MCF 10A (cell line): ENCODE measurements around the gene CISD3. TPM values are rescaled to one million over a fixed set of nuclear protein-coding genes. Genes with fewer than 3 reads are reported as not detected.
A peak's percentile ranks its signal among the peaks of the same experiment; 100 is the strongest.

ENCODE experiments used
- BruUV-seq: library from RNA; stranded (reverse); fragments of 400-500 nt; replicated peaks from 2 replicates; lab custom pipeline; 2021; lab: Mats Ljungman, UMichigan
- CTCF ChIA-PET: fragments of 300-600 bp; sonication (Branson Sonifier 250); formaldehyde crosslinking; extraction: SDS; loops from one replicate; lab custom pipeline; 2021; ENCODE audit warnings: antibody characterized with exemption, inconsistent platforms; lab: Yijun Ruan, JAX
- POLR2A ChIA-PET: fragments of 300-600, 350-650 bp; sonication (Branson Sonifier 250); formaldehyde crosslinking; extraction: SDS; loops from one replicate; lab custom pipeline; 2020; ENCODE audit warnings: antibody characterized with exemption, inconsistent platforms; lab: Yijun Ruan, JAX
- DNase-seq: peaks from one replicate; pipeline ENCODE4 v3.0.0-alpha.2; 2018; ENCODE audit not compliant: unreplicated experiment
- H3K27ac Mint-ChIP-seq: one replicate; pipeline ENCODE4 v1.8.0; 2022; ENCODE audit warnings: mild to moderate bottlenecking, low read depth, mixed read lengths; ENCODE audit not compliant: unreplicated experiment
- H3K27me3 Mint-ChIP-seq: one replicate; pipeline ENCODE4 v1.8.0; 2022; ENCODE audit warnings: mixed read lengths; ENCODE audit not compliant: insufficient read depth, unreplicated experiment
- H3K36me3 Mint-ChIP-seq: one replicate; pipeline ENCODE4 v1.8.0; 2022; ENCODE audit warnings: mild to moderate bottlenecking, moderate library complexity, mixed read lengths; ENCODE audit not compliant: insufficient read depth, unreplicated experiment
- H3K4me1 Mint-ChIP-seq: one replicate; pipeline ENCODE4 v1.8.0; 2022; ENCODE audit warnings: mixed read lengths; ENCODE audit not compliant: insufficient read depth, unreplicated experiment
- H3K4me3 Mint-ChIP-seq: one replicate; pipeline ENCODE4 v1.8.0; 2022; ENCODE audit warnings: mild to moderate bottlenecking, moderate library complexity, mixed read lengths; ENCODE audit not compliant: unreplicated experiment
- H3K9me3 Mint-ChIP-seq: one replicate; pipeline ENCODE4 v1.8.0; 2022; ENCODE audit warnings: mixed read lengths; ENCODE audit not compliant: unreplicated experiment
- CTCF ChIP-seq: fragments of 200-600 bp; IDR thresholded peaks from one replicate; pipeline ENCODE4 v1.8.0; 2022; ENCODE audit warnings: antibody characterized with exemption, mild to moderate bottlenecking; ENCODE audit not compliant: unreplicated experiment
- intact Hi-C: fragments of 100-400 bp; cut with micrococcal nuclease; formaldehyde crosslinking; loops from 2 replicates; pipeline ENCODE4 v1.14.1; 2022
- total RNA-seq: library from RNA; stranded (reverse); gene quantifications from 2 replicates; pipeline ENCODE4 v1.2.3, GENCODE V29; 2022

The CISD3 gene
- total RNA-seq, 1 experiment from 2014 or later, result 42.0 TPM

GRCh38 chr17:38753071-38753506, 22.9 kb downstream of the CISD3 start:
- peak overlapping the region; percentile 98 for H3K27ac Mint-ChIP-seq
- TF ChIP-seq CTCF, result no peak
- H3K4me3 Mint-ChIP-seq, result peak overlapping the region; percentile 96
- DNase-seq, result no peak
- ChIA-PET CTCF (interaction anchor here (0.6 to 1.6 kb wide), 3 partner anchors 17 to 113 kb away, joined by 3 to 4 read pairs (median 3); no protein-coding TSS in a partner anchor), POLR2A (interaction anchor here (0.6 to 3.5 kb wide), 10 partner anchors 11 to 100 kb away, joined by 3 to 34 read pairs (median 7); partner anchors contain the start of genes CWC25, MLLT6, PIP4K2B and RPL23)
- H3K27me3 Mint-ChIP-seq, result no peaks in the 10 kb centered on the region
- intact Hi-C loops, result loop anchor here (10.0 kb wide), 1 partner anchor 48 kb away; the partner anchor contains the start of gene MLLT6
- peaks cover 28% of the 10 kb centered on the region for H3K4me1 Mint-ChIP-seq
- H3K36me3 Mint-ChIP-seq, result peaks cover 66% of the 10 kb centered on the region
- no peaks in the 10 kb centered on the region for H3K9me3 Mint-ChIP-seq
- BruUV-seq, result TSS peak; percentile 72

- no peak for TF ChIP-seq CTCF
- peak; percentile 32 for DNase-seq
- Mint-ChIP-seq H3K27ac (no peak overlapping the region), H3K27me3 (no peaks in the 10 kb centered on the region), H3K4me1 (peaks cover 4% of the 10 kb centered on the region), H3K36me3 (peaks cover 99% of the 10 kb centered on the region), H3K4me3 (no peak overlapping the region), H3K9me3 (no peaks in the 10 kb centered on the region)
- BruUV-seq, result no TSS peak
- ChIA-PET POLR2A (interaction anchor here (2.7 kb wide), 1 partner anchor 10 kb away, joined by 10 read pairs; the partner anchor contains the start of gene PSMB3), CTCF (interaction anchor here (0.6 to 1.6 kb wide), 3 partner anchors 27 to 325 kb away, joined by 3 to 5 read pairs (median 4); partner anchors contain the start of gene PIP4K2B)
- intact Hi-C loops, result no loop called here
Measured at GRCh38 chr17:38761612-38762011, 31.5 kb downstream of the CISD3 start.

GRCh38 chr17:38762231-38762630, 32.1 kb downstream of the CISD3 start:
- intact Hi-C loops, result no loop called here
- no peak for TF ChIP-seq CTCF
- BruUV-seq, result no TSS peak
- H3K27ac Mint-ChIP-seq, result no peak overlapping the region
- ChIA-PET POLR2A (interaction anchor here (0.7 to 2.7 kb wide), 2 partner anchors 10 to 11 kb away, joined by 3 to 10 read pairs; partner anchors contain the start of gene PSMB3), CTCF (interaction anchor here (0.6 to 1.6 kb wide), 4 partner anchors 28 to 325 kb away, joined by 3 to 5 read pairs (median 4); partner anchors contain the start of gene PIP4K2B)
- DNase-seq, result no peak
- H3K36me3 Mint-ChIP-seq, result peaks cover 97% of the 10 kb centered on the region
- H3K27me3 Mint-ChIP-seq, result no peaks in the 10 kb centered on the region
- no peak overlapping the region for H3K4me3 Mint-ChIP-seq
- no peaks in the 10 kb centered on the region for H3K9me3 Mint-ChIP-seq
- H3K4me1 Mint-ChIP-seq, result peaks cover 4% of the 10 kb centered on the region

GRCh38 chr17:38766341-38766740, 36.2 kb downstream of the CISD3 start:
- no TSS peak for BruUV-seq
- CTCF ChIA-PET, result no interaction called here
- H3K27ac Mint-ChIP-seq, result no peak overlapping the region

More at GRCh38 chr17:38766341-38766740, 36.2 kb downstream of the CISD3 start:
- Mint-ChIP-seq H3K9me3 (no peaks in the 10 kb centered on the region), H3K27me3 (no peaks in the 10 kb centered on the region), H3K4me3 (no peak overlapping the region), H3K36me3 (peaks cover 91% of the 10 kb centered on the region), H3K4me1 (peaks cover 4% of the 10 kb centered on the region)
- DNase-seq, result no peak
- POLR2A ChIA-PET, result interaction anchor here (1.0 to 3.2 kb wide), 2 partner anchors 13 to 15 kb away, joined by 3 to 21 read pairs; partner anchors contain the start of gene PSMB3
- TF ChIP-seq CTCF, result no peak
- intact Hi-C loops, result no loop called here
